Measurements from ENCODE around the gene CSRP1. TPM values are rescaled to one million over a fixed set of nuclear protein-coding genes. Genes with fewer than 3 reads are reported as not detected.

CSRP1 gene
- total and polyA plus RNA-seq, 9 of the 15 experiments (the other 6 are each of a cell fraction or from before 2014, with no cell fraction given): 6.8 to 39.4 (median 23.7) TPM

GRCh38 chr1:201475915-201476669, 30.8 kb downstream of the CSRP1 start:
- no peak for ATAC-seq
- FAIRE-seq: no peak
- H3K27me3 ChIP-seq (ENCODE audit: control insufficient read depth in 2 of 2, insufficient read depth in 2 of 2, low read length in 2 of 2): peaks cover 22 to 40% of the 10 kb centered on the region in 2 experiments
- H3K79me2 ChIP-seq (ENCODE audit: control insufficient read depth, insufficient read depth, low read length): no peaks in the 10 kb centered on the region
- no TSS peak for BruUV-seq (replicated peaks)
- no peak overlapping the region for H3K4me3 ChIP-seq
- no peak overlapping the region for H3K9ac ChIP-seq (ENCODE audit: insufficient read depth in 1 of 2, low read depth in 2 of 2, low read length in 2 of 2)
- ChIA-PET CTCF (ENCODE audit: low intra/inter-chr PET ratio) (no interaction called here), POLR2A (interaction anchor here (0.7 to 1.5 kb wide), 3 partner anchors 20 to 149 kb away, joined by 3 read pairs; no protein-coding TSS in a partner anchor)
- H3K9me3 ChIP-seq (replicated peaks; ENCODE audit: control insufficient read depth, insufficient read depth, low read depth, low read length): no peaks in the 10 kb centered on the region
- TF ChIP-seq ARID2 (IDR thresholded peaks at IDR 0.05): no peak
- no peak for TF ChIP-seq ERF (CRISPR knock-in tag; IDR thresholded peaks at IDR 0.05)
- TF ChIP-seq ZBTB43 (CRISPR knock-in tag; IDR thresholded peaks at IDR 0.05): no peak
- H3K4me1 ChIP-seq (replicated peaks in 1 of 2; ENCODE audit: control insufficient read depth in 2 of 2, insufficient read depth in 2 of 2, low read length in 2 of 2): peaks cover 12 to 13% of the 10 kb centered on the region in 2 experiments
- no peak for DNase-seq (ENCODE audit: extremely low read depth in 1 of 4, low spot score in 3 of 4)
- no peaks in the 10 kb centered on the region; the same call in 1 of the 2 replicates for H4K20me1 ChIP-seq (replicated peaks; ENCODE audit: control insufficient read depth, insufficient read depth, low read length)
- H3K4me2 ChIP-seq (ENCODE audit: insufficient read depth, low read length): no peak overlapping the region
- WGBS (ENCODE audit: insufficient coverage, low coverage, missing lambda C conversion rate): 9% methylated on average over 8 of the region's 8 CpGs
- in situ Hi-C loops (cut with MboI) (no loop called here), intact Hi-C loops (cut with micrococcal nuclease) (no loop called here)
- no peak overlapping the region for H2AFZ ChIP-seq (ENCODE audit: low read depth, low read length)
- H3K36me3 ChIP-seq (ENCODE audit: control insufficient read depth, insufficient read depth, low read length): no peaks in the 10 kb centered on the region
- no peak overlapping the region for H3K27ac ChIP-seq (ENCODE audit: extremely low read depth, low read depth, low read length)
- H3K9me1 ChIP-seq (ENCODE audit: control insufficient read depth, insufficient read depth, low read length): peaks cover 2% of the 10 kb centered on the region
